Gastroesophageal sphincter (tissue), 3 donors: ENCODE measurements around the gene SMPD2.

Experiments used
- CTCF ChIP-seq, 4 experiments: fragments of 200-600 bp in 2 of 4; fragments of 450-650 bp in 2 of 4; sonication (generic) in 1 of 4; IDR thresholded peaks; one replicate each; pipeline ENCODE4 v1.5.1; 2017 to 2019; ENCODE audit warnings: antibody characterized with exemption in 4 of 4, mild to moderate bottlenecking in 2 of 4, moderate library complexity in 2 of 4
- EP300 ChIP-seq: sonication (generic); formaldehyde crosslinking; IDR thresholded peaks from one replicate; pipeline ENCODE4 v1.6.1; 2017; ENCODE audit warnings: antibody characterized with exemption, mild to moderate bottlenecking
- POLR2A ChIP-seq, 2 donors: fragments of 450-650 bp; IDR thresholded peaks; one replicate each; pipeline ENCODE4 v1.6.1; 2017; ENCODE audit warnings: antibody characterized with exemption in 2 of 2, mild to moderate bottlenecking in 2 of 2, moderate library complexity in 1 of 2
- POLR2AphosphoS5 ChIP-seq: sonication (generic); formaldehyde crosslinking; IDR thresholded peaks from one replicate; pipeline ENCODE4 v1.6.1; 2017; ENCODE audit warnings: antibody characterized with exemption

- TF ChIP-seq CTCF (IDR thresholded peaks at IDR 0.05) (no peak), EP300 (no peak), POLR2AphosphoS5 (no peak), POLR2A (IDR thresholded peaks at IDR 0.05) (no peak)
These were observed 37.2 kb downstream of the SMPD2 start for GRCh38 chr6:109477725-109478124.
